GM20000 (cell line): ENCODE measurements around the gene HAUS7.

Experiments
- DNase-seq: peaks from one replicate; pipeline ENCODE4 v3.0.0; 2012; ENCODE audit warnings: low spot score
- CTCF ChIP-seq: IDR thresholded peaks from 2 replicates; pipeline ENCODE4 v1.5.1; 2012; ENCODE audit warnings: mild to moderate bottlenecking, control low read depth; ENCODE audit errors: extremely low read depth, missing control alignments

The HAUS7 gene

DNA sequence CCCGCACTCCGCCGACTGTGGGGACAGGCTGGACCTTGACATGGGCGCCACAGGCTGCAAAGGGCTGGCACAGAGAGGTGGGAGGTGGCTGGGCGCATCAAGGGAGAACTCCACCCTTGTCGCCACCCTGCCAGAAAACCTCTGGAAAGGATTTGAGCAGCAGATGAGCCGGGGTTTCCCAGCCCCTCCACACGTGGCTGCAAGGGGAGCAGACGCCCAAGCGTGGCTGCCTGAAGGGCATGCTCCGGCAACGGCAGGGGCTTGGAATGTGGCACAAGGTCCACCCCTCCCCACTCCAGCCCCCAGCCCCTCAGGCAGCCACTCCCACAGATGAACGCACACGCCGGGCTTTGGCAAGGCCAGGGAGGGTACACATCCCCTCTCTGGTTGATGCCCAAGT lies 29.0 kb upstream of the HAUS7 start:
- no peak for DNase-seq
- no peak for TF ChIP-seq CTCF

DNA sequence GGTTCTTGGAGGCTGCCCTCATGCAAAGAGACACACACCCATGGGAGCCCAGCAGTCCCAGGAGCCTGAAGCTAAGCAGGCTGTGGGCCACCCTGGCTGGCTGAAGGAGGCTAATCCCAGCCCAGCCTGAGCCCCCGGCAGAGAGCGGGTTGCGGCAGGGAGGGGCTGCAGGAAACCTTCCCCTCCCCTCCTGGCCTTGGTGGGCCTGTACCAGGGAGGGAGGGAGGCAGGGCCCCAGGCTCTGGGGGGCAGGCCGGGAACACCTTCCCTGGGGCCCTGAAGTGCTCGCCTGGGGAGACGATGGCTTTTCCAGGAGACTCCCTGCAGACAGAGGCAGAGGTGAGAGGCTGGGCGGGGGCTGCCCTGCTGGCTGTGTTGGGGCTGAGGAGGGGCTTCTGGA lies 28.1 kb upstream of the HAUS7 start:
- TF ChIP-seq CTCF: no peak
- DNase-seq: no peak

GRCh38 chrX:153496590-153496959 lies 26.2 kb upstream of the HAUS7 start:
- TF ChIP-seq CTCF: no peak

DNA sequence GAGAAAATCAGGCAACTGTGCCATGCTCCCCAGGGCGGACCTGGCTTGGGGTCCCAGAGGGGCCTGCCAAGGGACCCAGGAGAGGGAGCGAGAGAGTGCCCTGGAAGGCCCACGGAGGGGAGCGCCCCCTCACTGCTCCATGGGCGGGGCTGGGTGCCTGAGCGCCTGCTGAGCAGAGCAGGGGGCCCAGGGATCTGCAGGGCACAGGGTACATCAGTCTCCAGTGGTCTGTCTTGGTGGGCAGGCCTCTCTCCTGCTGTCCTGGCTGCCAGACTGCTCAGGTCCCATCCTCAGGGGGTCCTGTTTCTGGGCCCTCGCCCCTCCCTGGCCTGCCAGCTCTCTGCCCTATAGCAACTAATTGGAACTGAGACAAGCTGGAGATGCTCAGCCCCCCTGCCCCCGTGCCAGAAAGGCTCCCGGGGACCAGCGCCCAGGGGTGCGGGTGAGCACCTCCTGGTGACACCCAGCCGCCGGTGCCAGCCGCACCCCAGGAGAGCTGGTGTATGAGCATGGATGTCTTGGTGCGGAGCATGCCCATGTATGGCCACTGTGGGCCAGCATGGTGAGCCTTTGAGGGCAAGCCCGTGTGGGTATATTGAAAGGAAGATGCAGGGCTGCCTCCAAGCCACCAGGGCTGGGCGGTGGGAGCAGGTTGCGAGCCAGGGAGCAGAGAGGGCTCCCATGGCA lies 25.7 kb upstream of the HAUS7 start:
- TF ChIP-seq CTCF: no peak
- DNase-seq: no peak

More at GRCh38 chrX:153496590-153496959, 26.2 kb upstream of the HAUS7 start:
- DNase-seq: no peak

DNA sequence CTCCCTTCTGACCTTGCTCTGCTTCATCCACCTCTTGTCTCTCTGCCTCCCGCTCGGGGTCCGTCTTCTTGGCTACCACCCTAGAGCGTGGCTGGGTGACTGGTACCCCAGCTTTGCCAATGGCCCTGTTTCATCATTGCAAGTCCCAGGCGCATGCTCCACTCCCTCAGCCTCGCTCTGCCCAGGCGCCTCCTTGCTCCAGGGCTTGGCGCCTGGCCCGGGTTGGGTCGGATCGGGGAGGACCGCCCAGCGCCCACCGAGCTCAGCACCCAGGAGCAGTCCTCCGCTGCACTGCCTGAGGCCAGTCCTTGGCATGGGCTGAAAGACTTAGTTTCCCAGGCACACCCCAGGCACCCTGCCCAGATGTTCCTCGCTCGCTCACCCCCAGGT lies 25.0 kb upstream of the HAUS7 start:
- DNase-seq: no peak
- no peak for TF ChIP-seq CTCF

DNA sequence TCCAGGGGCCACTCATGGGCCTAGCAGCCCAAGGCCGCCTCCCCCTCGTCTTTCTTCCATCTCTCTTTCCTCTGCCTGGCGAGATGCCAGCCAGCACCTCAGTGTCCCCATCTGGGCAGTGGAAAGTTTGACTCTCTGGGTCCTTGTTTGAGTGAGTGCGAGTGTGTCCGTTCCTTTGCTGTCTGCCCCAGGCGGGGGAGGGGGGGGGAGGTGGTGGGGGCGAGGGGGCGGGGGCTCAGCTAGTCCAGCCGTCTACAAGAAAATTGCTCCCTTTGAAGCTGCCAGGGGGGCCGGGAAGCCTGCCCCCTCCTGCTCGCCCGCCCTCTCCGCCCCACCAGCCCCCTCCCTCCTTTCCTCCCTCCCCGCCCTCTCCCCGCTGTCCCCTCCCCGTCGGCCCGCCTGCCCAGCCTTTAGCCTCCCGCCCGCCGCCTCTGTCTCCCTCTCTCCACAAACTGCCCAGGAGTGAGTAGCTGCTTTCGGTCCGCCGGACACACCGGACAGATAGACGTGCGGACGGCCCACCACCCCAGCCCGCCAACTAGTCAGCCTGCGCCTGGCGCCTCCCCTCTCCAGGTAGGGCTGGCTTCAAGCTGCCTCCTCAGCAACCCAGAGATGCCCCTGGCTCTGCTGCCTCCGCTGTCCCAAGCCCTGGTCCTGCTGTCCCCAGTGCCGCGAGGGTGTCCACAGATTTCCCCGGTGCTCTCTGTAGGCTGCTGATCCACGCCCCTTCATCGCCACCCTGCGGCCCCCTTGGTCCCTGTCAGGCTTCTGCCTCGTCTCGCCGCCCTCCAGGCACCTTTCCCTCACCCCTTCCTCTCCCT lies 24.4 kb upstream of the HAUS7 start, which contains the start of gene BGN:
TSS of gene BGN (plus strand) at position 440 of the 821 bp plus-strand sequence. CDS start 9,652 bp downstream, outside the sequence.
- DNase-seq: no peak
- TF ChIP-seq CTCF: no peak

GRCh38 chrX:153494061-153494460 lies 23.7 kb upstream of the HAUS7 start:
- DNase-seq: no peak
- TF ChIP-seq CTCF: no peak
